Astrocyte (in vitro differentiated cells and primary cell): ENCODE measurements around the gene PDK1. TPM values are rescaled to one million over a fixed set of nuclear protein-coding genes. Genes with fewer than 3 reads are reported as not detected.
A peak's percentile ranks its signal among the peaks of the same experiment; 100 is the strongest.

ENCODE experiments used
- DNase-seq: peaks from one replicate; pipeline ENCODE4 v3.0.0-alpha.2; 2010; ENCODE audit warnings: low read depth
- FAIRE-seq: peaks from 2 replicates; lab custom pipeline; 2011; peaks lifted over from hg19 to GRCh38; lab: Jason Lieb, UNC
- H2AFZ ChIP-seq: 2 replicates; pipeline ENCODE4 v1.6.0; 2012; ENCODE audit warnings: low read depth, low read length, inconsistent platforms
- H3K27ac ChIP-seq: 2 replicates; pipeline ENCODE4 v1.5.1; 2011; ENCODE audit warnings: low read depth, low read length, inconsistent platforms
- H3K27me3 ChIP-seq: 2 replicates; pipeline ENCODE4 v1.6.0; 2011; ENCODE audit warnings: low read length, inconsistent platforms; ENCODE audit not compliant: insufficient read depth
- H3K36me3 ChIP-seq: 2 replicates; pipeline ENCODE4 v1.5.1; 2011; ENCODE audit warnings: low read length, inconsistent platforms; ENCODE audit not compliant: insufficient read depth
- H3K4me1 ChIP-seq: 2 replicates; pipeline ENCODE4 v1.5.1; 2011; ENCODE audit warnings: low read length, inconsistent platforms; ENCODE audit not compliant: insufficient read depth
- H3K4me2 ChIP-seq: 2 replicates; pipeline ENCODE4 v1.6.0; 2012; ENCODE audit warnings: low read length, inconsistent platforms
- H3K4me3 ChIP-seq: 2 replicates; pipeline ENCODE4 v1.5.1; 2011; ENCODE audit warnings: low read depth, mild to moderate bottlenecking, low read length, inconsistent platforms; ENCODE audit not compliant: insufficient read depth
- H3K79me2 ChIP-seq: 2 replicates; pipeline ENCODE4 v1.6.0; 2012; ENCODE audit warnings: mild to moderate bottlenecking, low read length, inconsistent platforms; ENCODE audit not compliant: insufficient read depth
- H3K9ac ChIP-seq: 2 replicates; pipeline ENCODE4 v1.6.0; 2012; ENCODE audit warnings: mild to moderate bottlenecking, low read length, inconsistent platforms
- H3K9me3 ChIP-seq: 2 replicates; pipeline ENCODE4 v1.5.1; 2012; ENCODE audit warnings: low read depth, mild to moderate bottlenecking, low read length, inconsistent platforms; ENCODE audit not compliant: insufficient read depth
- H4K20me1 ChIP-seq: 2 replicates; pipeline ENCODE4 v1.6.0; 2012; ENCODE audit warnings: low read length, inconsistent platforms; ENCODE audit not compliant: insufficient read depth
- H3K27ac Mint-ChIP-seq: one replicate; pipeline ENCODE4 v1.8.0; 2021; ENCODE audit warnings: mild to moderate bottlenecking, mixed read lengths; ENCODE audit not compliant: unreplicated experiment
- H3K27me3 Mint-ChIP-seq: one replicate; pipeline ENCODE4 v1.8.0; 2021; ENCODE audit warnings: low read depth, mixed read lengths; ENCODE audit not compliant: unreplicated experiment
- H3K36me3 Mint-ChIP-seq: one replicate; pipeline ENCODE4 v1.8.0; 2021; ENCODE audit warnings: low read depth, mixed read lengths; ENCODE audit not compliant: unreplicated experiment
- H3K4me1 Mint-ChIP-seq: one replicate; pipeline ENCODE4 v1.8.0; 2021; ENCODE audit warnings: low read depth, mixed read lengths; ENCODE audit not compliant: unreplicated experiment
- H3K4me3 Mint-ChIP-seq: one replicate; pipeline ENCODE4 v1.8.0; 2021; ENCODE audit warnings: mild to moderate bottlenecking, moderate library complexity, mixed read lengths; ENCODE audit not compliant: unreplicated experiment
- H3K9me3 Mint-ChIP-seq: one replicate; pipeline ENCODE4 v1.8.0; 2021; ENCODE audit warnings: mild to moderate bottlenecking, mixed read lengths; ENCODE audit not compliant: unreplicated experiment
- EZH2 ChIP-seq: IDR thresholded peaks from 2 replicates; pipeline ENCODE4 v1.6.1; 2012; ENCODE audit warnings: mild to moderate bottlenecking, low read length, inconsistent platforms; ENCODE audit not compliant: insufficient read depth
- total RNA-seq: library from RNA; stranded (reverse); gene quantifications from 2 replicates; pipeline ENCODE4 v1.2.1, GENCODE V29; 2021
- TF ChIP-seq, protein P1 (sequence below): IDR thresholded peaks from 2 replicates; pipeline ENCODE4 v1.5.1; 2011; ENCODE audit warnings: low read depth, mild to moderate bottlenecking, inconsistent platforms, low read length, moderate library complexity; ENCODE audit not compliant: insufficient read depth

PDK1 gene
- total RNA-seq, 1 donor from 2014 or later = 26.0 TPM

DNA sequence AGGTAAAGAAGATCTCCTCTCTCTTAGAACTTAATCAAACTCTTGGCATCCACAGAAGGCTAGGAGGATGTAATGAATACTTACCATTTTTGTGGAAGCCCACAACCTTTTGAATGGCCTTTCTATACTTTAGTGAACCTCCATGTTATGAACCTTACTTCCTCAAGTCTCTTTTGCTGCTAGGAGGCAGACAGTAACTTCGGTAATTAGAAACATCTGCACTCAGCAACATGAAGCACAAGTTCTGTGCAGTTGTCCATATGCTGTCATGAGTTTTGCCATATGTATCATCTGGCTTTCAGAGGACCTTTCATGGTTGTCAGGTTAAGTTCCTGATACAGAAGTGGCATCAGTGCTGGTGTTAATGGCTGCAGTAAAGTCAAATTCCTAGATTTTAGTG, 50.4 kb downstream of the PDK1 start:
- Histone ChIP-seq H3K4me3 (no peak overlapping the region), H2AFZ (no peak overlapping the region), H3K4me1 (no peaks in the 10 kb centered on the region), H3K9ac (no peak overlapping the region), H3K9me3 (no peaks in the 10 kb centered on the region), H3K36me3 (no peaks in the 10 kb centered on the region), H3K79me2 (no peaks in the 10 kb centered on the region), H3K4me2 (no peak overlapping the region), H4K20me1 (no peaks in the 10 kb centered on the region), H3K27ac (no peak overlapping the region), H3K27me3 (no peaks in the 10 kb centered on the region)
- Mint-ChIP-seq H3K4me1 (peaks cover 3% of the 10 kb centered on the region), H3K36me3 (peaks cover 20% of the 10 kb centered on the region), H3K4me3 (no peak overlapping the region), H3K27me3 (no peaks in the 10 kb centered on the region), H3K9me3 (no peaks in the 10 kb centered on the region), H3K27ac (no peak overlapping the region)
- peak; percentile 11 for DNase-seq
- no peak for TF ChIP-seq EZH2
- no peak for FAIRE-seq

GRCh38 chr2:172607379-172607928, 51.6 kb downstream of the PDK1 start:
- Histone ChIP-seq H2AFZ (no peak overlapping the region), H4K20me1 (no peaks in the 10 kb centered on the region), H3K9ac (no peak overlapping the region), H3K4me3 (no peak overlapping the region), H3K4me1 (no peaks in the 10 kb centered on the region), H3K79me2 (no peaks in the 10 kb centered on the region), H3K36me3 (no peaks in the 10 kb centered on the region), H3K9me3 (no peaks in the 10 kb centered on the region), H3K27ac (no peak overlapping the region), H3K4me2 (no peak overlapping the region), H3K27me3 (no peaks in the 10 kb centered on the region)
- TF ChIP-seq EZH2 = no peak
- TF ChIP-seq, protein P1, sequence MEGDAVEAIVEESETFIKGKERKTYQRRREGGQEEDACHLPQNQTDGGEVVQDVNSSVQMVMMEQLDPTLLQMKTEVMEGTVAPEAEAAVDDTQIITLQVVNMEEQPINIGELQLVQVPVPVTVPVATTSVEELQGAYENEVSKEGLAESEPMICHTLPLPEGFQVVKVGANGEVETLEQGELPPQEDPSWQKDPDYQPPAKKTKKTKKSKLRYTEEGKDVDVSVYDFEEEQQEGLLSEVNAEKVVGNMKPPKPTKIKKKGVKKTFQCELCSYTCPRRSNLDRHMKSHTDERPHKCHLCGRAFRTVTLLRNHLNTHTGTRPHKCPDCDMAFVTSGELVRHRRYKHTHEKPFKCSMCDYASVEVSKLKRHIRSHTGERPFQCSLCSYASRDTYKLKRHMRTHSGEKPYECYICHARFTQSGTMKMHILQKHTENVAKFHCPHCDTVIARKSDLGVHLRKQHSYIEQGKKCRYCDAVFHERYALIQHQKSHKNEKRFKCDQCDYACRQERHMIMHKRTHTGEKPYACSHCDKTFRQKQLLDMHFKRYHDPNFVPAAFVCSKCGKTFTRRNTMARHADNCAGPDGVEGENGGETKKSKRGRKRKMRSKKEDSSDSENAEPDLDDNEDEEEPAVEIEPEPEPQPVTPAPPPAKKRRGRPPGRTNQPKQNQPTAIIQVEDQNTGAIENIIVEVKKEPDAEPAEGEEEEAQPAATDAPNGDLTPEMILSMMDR = no peak
- H3K9me3 Mint-ChIP-seq = no peaks in the 10 kb centered on the region
- H3K27ac Mint-ChIP-seq = no peak overlapping the region
- H3K27me3 Mint-ChIP-seq = no peaks in the 10 kb centered on the region
- H3K36me3 Mint-ChIP-seq = peaks cover 20% of the 10 kb centered on the region
- DNase-seq (no peak), FAIRE-seq (no peak)
- no peaks in the 10 kb centered on the region for H3K4me1 Mint-ChIP-seq
- no peak overlapping the region for H3K4me3 Mint-ChIP-seq

DNA sequence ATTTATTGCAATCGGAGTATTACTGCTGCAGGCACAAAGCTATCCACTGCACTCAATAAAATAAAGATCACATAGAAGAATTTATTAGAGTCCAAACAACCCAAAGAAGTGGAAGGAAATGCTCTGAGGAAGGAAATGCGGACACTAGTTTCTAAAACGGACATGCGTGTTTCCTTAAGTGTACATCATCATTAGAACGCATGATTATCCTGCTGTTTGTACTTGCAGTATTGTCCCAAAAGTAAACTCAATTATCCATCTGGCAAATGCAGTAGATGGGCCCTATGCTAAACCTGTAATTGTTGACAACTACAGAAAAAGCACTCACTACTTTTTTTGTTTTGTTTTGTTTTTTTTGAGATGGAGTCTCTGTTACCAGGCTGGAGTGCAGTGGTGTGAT, 53.6 kb downstream of the PDK1 start:
- Histone ChIP-seq H3K27ac (no peak overlapping the region), H3K9me3 (no peaks in the 10 kb centered on the region), H4K20me1 (no peaks in the 10 kb centered on the region)

More for the DNA sequence above, 53.6 kb downstream of the PDK1 start:
- FAIRE-seq (no peak), DNase-seq (no peak)
- H3K4me1 ChIP-seq = no peaks in the 10 kb centered on the region
- no peak overlapping the region for H2AFZ ChIP-seq
- Mint-ChIP-seq H3K27ac (no peak overlapping the region), H3K27me3 (no peaks in the 10 kb centered on the region), H3K9me3 (no peaks in the 10 kb centered on the region), H3K4me3 (no peak overlapping the region), H3K36me3 (peaks cover 19% of the 10 kb centered on the region), H3K4me1 (no peaks in the 10 kb centered on the region)
- TF ChIP-seq, protein P1 = no peak
- no peak for TF ChIP-seq EZH2
- H3K9ac ChIP-seq = no peak overlapping the region
- H3K79me2 ChIP-seq = no peaks in the 10 kb centered on the region
- no peak overlapping the region for H3K4me2 ChIP-seq
- no peak overlapping the region for H3K4me3 ChIP-seq
- no peaks in the 10 kb centered on the region for H3K27me3 ChIP-seq
- H3K36me3 ChIP-seq = no peaks in the 10 kb centered on the region
